Tibial nerve (tissue), 4 donors: Measurements from ENCODE around the gene C1orf210.

ENCODE experiments used
- EP300 ChIP-seq, 2 donors: sonication (generic); formaldehyde crosslinking; IDR thresholded peaks; one replicate each; pipeline ENCODE4 v1.6.1; 2017; ENCODE audit warnings: antibody characterized with exemption in 2 of 2, mild to moderate bottlenecking in 1 of 2
- POLR2A ChIP-seq, 2 donors: fragments of 450-650 bp; IDR thresholded peaks; one replicate each; pipeline ENCODE4 v1.6.1; 2017; ENCODE audit warnings: antibody characterized with exemption in 2 of 2, mild to moderate bottlenecking in 2 of 2, moderate library complexity in 2 of 2
- TF ChIP-seq, protein P1 (sequence below), 5 experiments: fragments of 200-600 bp in 3 of 5; fragments of 450-650 bp in 2 of 5; sonication (generic) in 3 of 5; IDR thresholded peaks; one replicate each; pipeline ENCODE4 v1.5.1; 2016 to 2019; ENCODE audit warnings: antibody characterized with exemption in 5 of 5, mild to moderate bottlenecking in 3 of 5, moderate library complexity in 2 of 5

DNA sequence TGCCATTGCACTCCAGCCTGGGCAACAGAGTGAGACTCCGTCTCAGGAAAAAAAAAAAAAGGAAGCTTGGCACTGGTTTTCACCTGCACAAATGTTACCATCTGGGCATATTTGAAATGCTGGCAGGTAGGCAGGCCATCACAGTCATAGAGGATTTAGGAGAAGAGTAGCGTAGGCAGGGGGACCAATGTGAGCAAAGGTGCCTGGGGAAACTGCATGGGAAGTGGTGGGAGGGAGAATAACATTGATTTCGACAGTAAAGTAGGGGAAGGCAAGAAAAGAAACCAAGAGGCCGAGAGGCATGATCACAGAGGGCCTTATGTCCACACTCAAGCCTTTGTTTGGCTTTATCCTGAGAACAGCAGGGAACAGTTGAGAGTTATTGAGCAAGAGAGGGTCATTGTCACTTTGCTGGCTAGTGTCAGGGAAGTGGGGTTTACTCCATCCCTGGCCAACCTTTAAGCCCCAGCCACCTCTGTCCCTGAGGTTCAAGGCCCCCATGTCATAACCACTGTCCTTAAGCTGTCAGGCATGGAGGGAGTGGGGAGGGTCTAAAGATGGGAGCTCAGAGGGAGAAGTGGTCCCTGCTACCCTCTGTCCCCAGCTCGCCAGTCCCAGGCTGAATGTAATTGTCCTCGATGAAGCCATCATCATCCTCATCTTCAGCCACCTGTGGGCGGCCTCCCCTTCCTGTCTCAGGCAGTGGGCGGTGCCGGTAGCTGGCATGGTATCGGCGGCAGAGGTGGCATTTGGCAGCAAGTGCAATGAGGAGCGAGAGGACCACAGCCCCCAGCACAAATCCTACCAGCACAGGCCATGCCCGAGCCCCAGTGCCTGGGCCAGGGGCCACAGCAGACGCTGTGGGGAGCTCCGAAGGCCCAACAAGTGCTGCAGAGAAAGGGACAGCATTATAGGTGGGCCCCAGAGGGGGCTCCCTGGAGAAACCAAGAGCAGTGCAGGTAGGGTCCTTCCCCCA lies 2.9 kb downstream of the C1orf210 start:
- TF ChIP-seq, protein P1, sequence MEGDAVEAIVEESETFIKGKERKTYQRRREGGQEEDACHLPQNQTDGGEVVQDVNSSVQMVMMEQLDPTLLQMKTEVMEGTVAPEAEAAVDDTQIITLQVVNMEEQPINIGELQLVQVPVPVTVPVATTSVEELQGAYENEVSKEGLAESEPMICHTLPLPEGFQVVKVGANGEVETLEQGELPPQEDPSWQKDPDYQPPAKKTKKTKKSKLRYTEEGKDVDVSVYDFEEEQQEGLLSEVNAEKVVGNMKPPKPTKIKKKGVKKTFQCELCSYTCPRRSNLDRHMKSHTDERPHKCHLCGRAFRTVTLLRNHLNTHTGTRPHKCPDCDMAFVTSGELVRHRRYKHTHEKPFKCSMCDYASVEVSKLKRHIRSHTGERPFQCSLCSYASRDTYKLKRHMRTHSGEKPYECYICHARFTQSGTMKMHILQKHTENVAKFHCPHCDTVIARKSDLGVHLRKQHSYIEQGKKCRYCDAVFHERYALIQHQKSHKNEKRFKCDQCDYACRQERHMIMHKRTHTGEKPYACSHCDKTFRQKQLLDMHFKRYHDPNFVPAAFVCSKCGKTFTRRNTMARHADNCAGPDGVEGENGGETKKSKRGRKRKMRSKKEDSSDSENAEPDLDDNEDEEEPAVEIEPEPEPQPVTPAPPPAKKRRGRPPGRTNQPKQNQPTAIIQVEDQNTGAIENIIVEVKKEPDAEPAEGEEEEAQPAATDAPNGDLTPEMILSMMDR (IDR thresholded peaks at IDR 0.05), result no peak
- TF ChIP-seq POLR2A (IDR thresholded peaks at IDR 0.05) (no peak), EP300 (IDR thresholded peaks at IDR 0.05) (no peak)
